HG02623 (cell line): ENCODE measurements around the gene CPNE7.
"Not testable (repeated sequence)": the region's sequence is repeated elsewhere in the genome, so short reads cannot be mapped to it uniquely, and the experiment has no call there.

ENCODE experiments used
- ATAC-seq: cut with Tn5 transposase; IDR thresholded peaks from one replicate; pipeline ENCODE4 v1.9.1; 2021; ENCODE audit warnings: moderate library complexity; ENCODE audit not compliant: unreplicated experiment

Gene CPNE7

GRCh38 chr16:89582614-89583196 lies 7.1 kb downstream of the CPNE7 start:
- no peak for ATAC-seq

DNA sequence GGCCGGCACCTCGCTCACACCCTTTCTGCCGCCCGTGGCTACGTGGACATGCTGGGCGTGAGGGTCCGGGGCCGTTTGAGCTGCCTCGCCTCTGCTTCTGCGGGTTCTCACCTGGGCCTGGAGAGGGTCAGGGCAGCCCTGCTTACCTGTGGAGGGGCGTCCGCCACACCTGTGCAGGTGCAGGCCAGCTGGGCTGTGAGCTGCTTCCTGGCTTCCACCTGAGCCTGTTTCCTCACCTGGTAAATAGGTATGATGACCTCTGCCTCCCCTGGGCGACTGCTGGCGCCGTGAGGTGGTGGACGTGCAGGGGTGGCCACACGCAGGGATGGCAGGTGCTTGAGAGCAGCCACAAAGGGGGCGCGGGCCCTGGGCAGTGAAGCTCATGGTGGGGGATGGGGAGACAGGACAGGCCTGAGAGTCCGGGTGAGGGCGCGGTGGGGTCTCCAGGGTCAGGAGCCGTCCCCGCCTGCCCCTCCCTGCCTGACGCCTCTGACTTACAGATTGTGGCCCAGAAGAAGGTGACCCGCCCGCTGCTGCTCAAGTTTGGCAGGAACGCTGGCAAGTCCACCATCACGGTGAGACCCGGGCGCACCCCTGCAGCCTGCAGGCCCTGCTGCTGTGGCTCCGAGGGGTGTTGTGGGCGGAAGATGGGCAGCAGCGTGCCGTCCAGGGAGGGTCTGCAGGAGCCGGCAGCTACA lies 7.8 kb downstream of the CPNE7 start:
- no peak for ATAC-seq

GRCh38 chr16:89583895-89584644 lies 8.5 kb downstream of the CPNE7 start:
- ATAC-seq, result no peak

- ATAC-seq, result no peak
These were observed 9.4 kb downstream of the CPNE7 start for GRCh38 chr16:89584768-89585549.

GRCh38 chr16:89586218-89586617 lies 10.7 kb downstream of the CPNE7 start:
- no peak for ATAC-seq

DNA sequence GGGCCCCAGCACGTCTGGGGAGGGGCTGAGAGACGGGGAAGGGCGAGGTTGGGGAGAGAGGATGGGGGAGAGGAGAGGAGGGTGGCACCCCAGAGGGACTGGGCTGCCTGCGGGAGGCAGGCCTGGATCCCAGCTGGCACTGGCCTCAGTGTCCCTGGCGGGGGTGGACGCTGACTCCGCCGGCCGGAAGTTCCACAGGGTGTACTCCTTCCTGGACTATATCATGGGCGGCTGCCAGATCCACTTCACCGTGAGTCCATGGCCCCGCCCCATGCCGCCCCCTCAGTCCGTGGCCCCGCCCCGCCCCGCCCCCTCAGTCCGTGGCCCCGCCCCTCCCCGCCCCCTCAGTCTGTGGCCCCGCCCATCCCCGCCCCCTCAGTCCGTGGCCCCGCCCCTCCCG lies 11.3 kb downstream of the CPNE7 start:
- ATAC-seq, result no peak

DNA sequence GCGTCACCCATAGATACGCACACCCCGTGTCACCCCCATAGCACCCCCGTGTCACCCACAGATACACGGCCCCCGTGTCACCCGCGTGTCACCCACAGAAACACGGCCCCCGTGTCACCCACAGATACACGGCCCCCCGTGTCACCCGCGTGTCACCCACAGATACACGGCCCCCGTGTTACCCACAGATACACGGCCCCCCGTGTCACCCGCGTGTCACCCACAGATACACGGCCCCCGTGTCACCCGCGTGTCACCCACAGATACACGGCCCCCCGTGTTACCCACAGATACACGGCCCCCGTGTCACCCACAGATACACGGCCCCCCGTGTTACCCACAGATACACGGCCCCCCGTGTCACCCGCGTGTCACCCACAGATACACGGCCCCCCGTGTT lies 12.1 kb downstream of the CPNE7 start:
- ATAC-seq, result not testable (repeated sequence)

DNA sequence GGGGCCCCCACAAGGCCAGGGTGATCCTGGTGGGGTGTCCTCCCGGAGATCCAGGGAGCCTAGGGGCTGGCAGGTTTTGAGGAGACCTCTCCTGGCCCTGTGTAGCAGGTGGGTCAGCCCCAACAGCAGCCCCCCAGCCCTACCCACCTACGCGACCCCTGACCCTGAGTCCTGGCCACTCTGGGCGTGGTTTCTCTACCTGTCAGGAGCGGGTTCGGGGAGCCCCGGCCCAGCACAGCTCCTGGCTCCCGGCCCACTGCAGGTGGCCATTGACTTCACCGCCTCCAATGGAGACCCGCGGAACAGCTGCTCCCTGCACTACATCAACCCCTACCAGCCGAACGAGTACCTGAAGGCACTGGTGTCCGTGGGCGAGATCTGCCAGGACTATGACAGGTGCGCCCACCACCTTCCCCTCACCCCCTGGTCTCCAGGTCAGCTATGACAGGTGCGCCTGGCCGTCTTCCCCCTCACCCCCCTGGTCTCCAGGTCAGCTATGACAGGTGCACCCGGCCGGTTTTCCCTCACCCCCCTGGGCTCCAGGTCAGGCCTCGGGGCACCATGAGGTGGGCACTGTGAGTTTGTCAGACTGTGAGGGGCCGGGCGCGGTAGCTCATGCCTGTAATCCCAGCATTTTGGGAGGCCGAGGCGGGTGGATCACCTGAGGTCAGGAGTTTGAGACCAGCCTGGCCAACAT lies 13.0 kb downstream of the CPNE7 start:
- no peak for ATAC-seq

DNA sequence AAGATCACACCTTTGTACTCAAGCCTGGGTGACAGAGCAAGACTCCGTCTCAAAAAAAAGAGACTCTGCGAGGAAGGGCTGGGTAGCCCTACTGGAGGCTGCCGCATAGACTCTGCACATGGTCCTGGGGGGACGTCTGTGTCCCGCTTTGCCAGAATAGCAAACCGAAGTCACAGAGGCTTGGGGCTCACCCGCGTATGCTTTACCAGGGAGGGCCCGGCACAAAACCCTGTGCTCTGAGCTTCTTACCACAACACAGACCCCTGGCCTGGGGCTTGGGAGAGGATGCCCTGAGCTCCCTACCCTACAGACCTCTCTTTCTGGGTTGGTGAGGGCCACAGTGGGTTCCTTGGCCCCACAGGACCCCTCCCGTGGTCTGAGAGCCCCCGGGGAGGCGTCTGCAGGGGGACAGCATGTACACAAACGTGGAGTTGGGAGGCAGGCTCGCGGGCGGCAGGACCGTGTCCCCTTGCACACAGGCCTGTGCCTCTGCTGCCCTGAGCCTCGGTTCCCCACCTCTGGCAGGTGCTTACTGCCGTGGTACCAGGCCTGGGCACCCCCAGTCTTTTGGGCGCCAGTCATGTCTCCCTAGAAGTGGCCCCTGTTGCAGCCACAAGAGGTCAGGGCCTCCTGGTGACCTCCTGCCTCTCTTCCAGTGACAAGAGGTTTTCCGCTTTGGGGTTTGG lies 13.8 kb downstream of the CPNE7 start:
- no peak for ATAC-seq

- no peak for ATAC-seq
These were observed 18.3 kb downstream of the CPNE7 start for GRCh38 chr16:89593841-89594240.

DNA sequence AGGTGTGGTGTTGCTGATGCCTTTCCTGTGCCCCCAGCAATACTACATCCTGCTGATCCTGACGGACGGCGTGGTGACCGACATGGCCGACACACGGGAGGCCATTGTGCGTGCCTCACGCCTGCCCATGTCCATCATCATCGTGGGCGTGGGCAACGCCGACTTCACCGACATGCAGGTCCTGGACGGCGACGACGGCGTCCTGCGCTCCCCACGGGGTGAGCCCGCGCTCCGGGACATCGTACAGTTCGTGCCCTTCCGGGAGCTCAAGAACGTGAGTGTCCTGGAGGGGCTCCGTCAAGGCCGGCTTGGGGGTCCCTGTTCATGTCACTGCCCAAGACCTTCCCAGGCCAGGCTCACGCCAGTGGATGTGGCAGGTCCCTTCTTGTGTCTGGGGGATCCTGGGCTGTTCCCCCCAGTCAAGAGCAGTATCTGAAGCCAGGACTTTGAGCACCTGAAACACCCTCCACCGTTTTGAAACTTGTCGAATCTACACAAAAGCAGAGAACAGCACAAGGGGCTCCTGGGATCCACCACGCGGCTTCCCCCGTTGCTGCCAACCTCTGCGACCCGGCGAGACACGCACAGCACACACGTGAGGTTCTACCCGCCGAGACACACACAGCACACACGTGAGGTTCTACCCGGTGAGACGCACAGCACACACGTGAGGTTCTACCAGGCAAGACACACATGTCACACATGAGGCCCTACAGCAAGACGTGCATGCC lies 19.9 kb downstream of the CPNE7 start:
- no peak for ATAC-seq

- no peak for ATAC-seq
These were observed 20.6 kb downstream of the CPNE7 start for GRCh38 chr16:89596061-89596689.

GRCh38 chr16:89596957-89597649 lies 21.5 kb downstream of the CPNE7 start:
- ATAC-seq, result no peak

- no peak for ATAC-seq
These were observed 22.6 kb downstream of the CPNE7 start for GRCh38 chr16:89598199-89598598.

DNA sequence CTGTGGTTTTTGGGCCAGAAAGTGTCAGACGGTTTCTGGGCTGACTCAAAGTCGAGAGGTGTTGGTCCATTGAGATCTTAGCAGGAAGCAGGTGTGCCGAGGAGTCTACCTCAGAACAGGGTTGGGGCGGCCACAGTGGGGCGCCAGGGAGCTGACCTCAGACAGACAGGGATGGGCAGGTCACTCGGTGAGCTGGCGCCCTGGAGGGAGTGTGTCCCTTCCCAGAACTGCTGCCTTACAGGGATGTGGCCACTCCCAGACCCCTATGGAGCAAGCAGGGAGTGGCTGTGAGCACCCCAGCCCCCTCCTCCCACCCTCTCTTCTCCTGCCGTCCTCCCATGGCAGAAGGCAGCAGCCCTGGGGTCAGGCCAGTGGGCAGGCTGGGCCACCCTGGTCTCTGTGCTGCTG lies 23.9 kb downstream of the CPNE7 start:
- ATAC-seq, result no peak

GRCh38 chr16:89599902-89600301 lies 24.3 kb downstream of the CPNE7 start:
- ATAC-seq, result no peak

GRCh38 chr16:89600427-89600826 lies 24.9 kb downstream of the CPNE7 start:
- no peak for ATAC-seq

- no peak for ATAC-seq
These were observed 25.4 kb downstream of the CPNE7 start for GRCh38 chr16:89600956-89601355.

DNA sequence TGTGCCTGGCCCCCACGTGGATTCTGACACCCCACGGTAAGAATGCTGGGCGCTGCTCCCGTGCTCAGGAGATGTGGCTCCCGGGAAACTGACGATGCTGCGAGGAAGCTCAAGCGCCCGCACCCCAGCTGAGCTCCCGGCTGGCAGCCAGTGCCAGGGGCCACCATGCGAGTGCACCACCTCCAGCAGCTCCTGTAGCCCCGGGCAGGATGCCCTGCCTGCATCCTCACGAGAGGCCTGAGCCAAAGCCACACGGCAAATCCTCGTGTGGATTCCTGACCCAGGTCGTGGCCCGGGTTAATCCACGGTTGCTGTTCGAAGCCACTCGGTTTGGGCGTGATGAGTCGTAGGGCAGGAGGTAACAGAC lies 26.3 kb downstream of the CPNE7 start:
- ATAC-seq, result no peak
